ENCODE results near the gene INKA2. TPM values are rescaled to one million over a fixed set of nuclear protein-coding genes. Genes with fewer than 3 reads are reported as not detected.

The INKA2 gene
- total RNA-seq: 1 to 10 TPM; 2.2 to 2.6 TPM

DNA sequence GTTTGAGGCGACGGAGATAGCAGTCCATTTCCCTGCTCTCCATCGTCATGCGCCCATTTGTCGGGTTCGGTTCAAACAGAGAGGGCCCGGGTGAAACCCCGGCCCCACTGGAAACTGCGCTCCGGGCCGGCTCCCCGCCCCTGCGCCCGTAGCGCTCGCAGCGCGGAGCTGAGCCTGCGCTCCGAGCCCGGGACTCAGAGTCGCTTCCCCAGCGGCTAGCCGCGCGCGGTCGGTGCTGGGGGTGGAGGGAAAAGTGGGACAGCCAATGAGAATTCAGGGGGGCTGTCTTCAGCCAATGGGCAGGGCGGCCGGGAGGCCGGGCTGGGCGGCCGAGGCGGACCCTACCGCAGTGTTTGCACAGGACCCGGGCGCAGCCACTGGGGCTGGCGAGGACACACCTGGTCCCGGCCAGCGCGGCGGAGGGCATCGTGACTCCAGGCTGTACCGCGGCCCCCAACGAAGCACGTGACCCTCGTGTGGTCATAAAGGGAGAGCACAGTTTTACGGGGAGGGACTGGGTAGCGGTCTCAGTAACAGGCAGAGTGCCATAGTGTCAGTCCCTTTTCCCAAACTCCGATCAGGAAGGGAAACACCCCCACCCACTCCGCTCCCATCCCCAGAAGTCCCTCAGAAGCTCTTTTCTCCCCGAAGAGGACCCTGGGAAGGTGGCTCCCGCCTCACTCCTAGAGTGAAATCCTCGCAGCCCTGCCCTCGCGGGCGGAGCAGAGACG is at the start of gene INKA2:
Gene INKA2 (minus strand): TSS at position 202 of the 731 bp plus-strand sequence. CDS start 153 bp downstream, at position 49.

GRCh38 chr1:111755331-111756123 is 16.3 kb upstream of the INKA2 start, which contains the start of gene DDX20:
TSS of gene DDX20 (plus strand) at chr1:111755901. CDS start at chr1:111755925, 24 bp downstream.

Other genes starting within 250 kb of the INKA2 start
- under 1 TPM in 1 of 2 experiments, not detected in 1; 0.10 TPM for gene ADORA3, start 235.8 kb downstream of the INKA2 start, total RNA-seq
- gene TMIGD3, start 235.8 kb downstream of the INKA2 start, total RNA-seq: not detected
- 100 to 1,000 TPM; 112 to 113 TPM for gene RAP1A, start 119.6 kb downstream of the INKA2 start, total RNA-seq
- gene DDX20, start 16.5 kb upstream of the INKA2 start, total RNA-seq: 10 to 100 TPM; 12.0 to 14.1 TPM